Activated CD8-positive, alpha-beta memory T cell treated with anti-CD3 and anti-CD28 coated beads, Interleukin-2, amount 50 U/mL, for 1 hour (primary cell): ENCODE data around the gene KCTD8.
"Not testable (repeated sequence)": the region's sequence is repeated elsewhere in the genome, so short reads cannot be mapped to it uniquely, and the experiment has no call there.

ENCODE experiments used
- DNase-seq: peaks from one replicate; pipeline ENCODE4 v3.0.0-alpha.2; 2020; ENCODE audit errors: extremely low read depth

KCTD8 gene

DNA sequence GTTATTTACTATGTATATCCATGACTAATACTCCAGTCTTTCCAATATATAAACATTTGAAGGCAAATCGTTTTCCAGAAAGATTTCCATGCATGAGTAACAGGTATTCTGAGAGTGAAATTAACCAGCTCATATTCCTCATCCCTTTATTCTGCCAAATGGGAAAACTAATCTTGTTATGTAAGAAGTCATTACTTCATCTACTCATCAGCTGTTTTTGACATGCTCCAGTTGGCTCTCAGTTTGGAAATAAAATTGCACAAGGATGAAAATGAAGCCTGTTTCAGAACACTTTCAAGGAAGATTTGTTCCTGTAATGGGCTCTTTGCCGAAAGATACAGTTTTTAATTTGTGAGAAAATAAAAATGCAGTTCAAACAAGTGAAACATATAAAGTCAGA lies 121.9 kb downstream of the KCTD8 start:
- DNase-seq = no peak

DNA sequence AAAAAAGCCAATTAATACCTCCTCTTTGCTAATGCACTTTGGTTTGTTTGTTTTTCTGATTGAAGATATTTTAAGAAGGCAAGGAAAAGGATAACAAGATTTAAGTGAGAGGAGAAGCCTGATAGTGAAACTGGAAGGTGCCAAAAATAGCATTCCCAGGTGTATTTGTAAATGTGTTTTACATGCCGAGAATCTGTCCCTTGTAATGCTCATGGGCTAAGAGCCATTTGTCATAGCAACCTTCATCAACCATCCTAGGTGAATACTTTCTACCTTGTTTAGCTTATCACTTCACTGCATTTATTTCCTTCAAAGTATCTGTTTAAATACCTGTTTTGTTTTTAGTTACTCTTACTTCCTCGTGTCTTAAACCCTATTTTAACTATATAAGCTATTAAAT lies 127.8 kb downstream of the KCTD8 start:
- no peak for DNase-seq

DNA sequence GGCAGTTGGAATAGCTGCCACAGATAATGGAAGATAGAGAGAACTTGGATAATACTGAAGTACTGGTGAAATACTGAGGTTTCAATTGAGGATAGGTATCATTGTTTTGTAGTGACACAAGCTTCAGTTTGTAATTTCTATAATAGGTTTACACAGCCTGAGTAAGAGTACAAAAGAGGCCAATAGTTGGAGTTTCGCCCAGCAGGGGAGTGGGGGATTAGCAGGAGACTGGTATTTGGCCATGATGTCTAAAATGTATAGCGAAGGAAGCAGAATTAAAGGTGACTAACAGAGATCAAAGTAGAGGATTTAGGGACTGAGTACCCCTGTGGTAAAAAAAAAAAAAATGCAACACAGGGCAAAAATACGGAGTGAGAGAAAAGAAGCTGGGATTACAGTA lies 129.5 kb downstream of the KCTD8 start:
- DNase-seq = no peak

DNA sequence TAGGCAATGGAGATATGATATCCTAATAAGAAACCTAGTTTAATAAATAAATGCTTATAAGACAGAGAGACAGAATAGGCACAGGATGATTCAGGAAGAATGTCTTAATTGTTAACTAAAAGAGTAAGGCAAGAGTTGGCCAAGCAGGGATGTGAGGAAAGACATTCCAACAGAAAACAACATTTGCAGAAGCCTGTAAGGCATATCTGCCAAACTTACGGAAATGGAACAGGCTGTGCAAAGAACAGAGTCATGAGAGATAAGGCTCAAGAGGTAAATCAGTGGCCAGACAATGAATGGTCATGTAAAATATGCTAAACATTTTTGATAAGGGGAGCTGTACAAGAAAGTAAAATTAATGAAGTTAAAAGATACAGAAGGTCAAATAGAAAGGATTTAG lies 134.9 kb downstream of the KCTD8 start:
- no peak for DNase-seq

DNA sequence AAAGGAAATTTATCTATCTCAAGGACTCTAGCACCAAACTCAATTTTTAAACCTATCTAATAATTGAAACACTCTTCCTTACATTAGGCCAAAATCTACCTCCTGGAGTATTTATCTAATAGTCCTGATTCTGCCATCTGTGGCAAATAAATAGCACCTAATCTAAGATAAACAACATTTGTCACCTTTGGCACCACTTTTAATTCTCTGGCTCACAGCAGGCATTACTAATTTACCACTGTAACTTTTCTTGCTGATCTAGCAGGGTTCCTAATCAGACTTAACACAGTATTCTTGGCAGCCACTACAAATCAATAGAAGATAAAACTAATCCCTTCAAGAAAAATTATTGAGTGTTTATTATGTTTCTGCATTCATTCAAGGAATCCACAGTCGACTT lies 161.1 kb downstream of the KCTD8 start:
- no peak for DNase-seq

DNA sequence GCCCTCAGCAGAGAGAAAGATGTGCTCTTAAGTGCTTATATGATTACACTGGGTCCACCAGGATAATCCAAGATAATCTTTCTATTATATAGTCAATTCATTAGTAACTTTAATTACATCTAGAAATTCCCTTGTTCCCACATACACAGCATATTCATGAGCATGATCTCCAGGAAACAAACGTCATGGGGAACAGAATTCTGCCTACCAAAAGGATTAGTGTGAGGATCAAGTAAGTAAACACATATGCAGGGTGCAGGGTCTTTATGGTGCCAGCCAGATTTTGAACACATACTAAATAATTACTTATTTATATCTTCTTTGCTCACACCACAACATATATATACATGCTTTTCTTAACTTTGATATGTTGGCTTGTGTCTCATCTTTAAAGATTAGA lies 169.1 kb downstream of the KCTD8 start:
- no peak for DNase-seq

DNA sequence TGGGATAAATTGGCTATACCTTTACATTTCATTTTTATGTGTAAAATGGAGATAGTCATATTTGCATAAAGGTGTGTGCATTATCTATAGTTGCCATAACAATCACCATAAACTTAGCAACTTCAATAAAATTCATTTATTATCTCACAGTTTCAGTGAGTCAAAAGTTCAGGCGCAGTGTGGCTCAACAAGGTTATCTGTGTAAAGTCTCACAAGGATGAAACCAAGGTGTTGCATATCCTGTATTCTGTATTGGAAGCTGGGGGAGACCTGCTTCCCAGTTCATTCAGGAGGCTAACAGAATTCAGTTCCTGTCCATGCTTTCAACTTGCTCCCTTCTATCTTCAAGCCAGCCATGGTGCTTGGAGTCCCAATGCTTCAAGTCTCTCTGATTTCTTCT lies 169.5 kb downstream of the KCTD8 start:
- no peak for DNase-seq

DNA sequence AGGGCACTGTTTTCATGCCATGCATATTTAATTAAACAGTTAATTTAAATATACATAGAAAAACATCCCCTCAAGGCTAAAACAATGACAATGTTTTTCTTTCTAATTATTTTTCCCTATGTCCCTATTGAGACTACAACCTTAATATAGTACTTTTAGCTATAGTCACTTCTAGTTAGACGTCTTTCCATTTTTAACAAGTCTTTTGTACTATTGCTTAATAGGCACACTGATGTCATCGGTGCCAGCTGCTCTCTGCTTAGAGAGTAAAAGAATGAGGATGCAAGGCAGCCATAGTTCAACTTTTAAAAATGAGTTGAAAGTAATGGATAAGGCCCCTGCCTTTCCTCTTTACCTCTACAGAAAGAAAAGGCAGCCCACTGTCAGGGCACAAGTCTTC lies 191.1 kb downstream of the KCTD8 start:
- DNase-seq = no peak

DNA sequence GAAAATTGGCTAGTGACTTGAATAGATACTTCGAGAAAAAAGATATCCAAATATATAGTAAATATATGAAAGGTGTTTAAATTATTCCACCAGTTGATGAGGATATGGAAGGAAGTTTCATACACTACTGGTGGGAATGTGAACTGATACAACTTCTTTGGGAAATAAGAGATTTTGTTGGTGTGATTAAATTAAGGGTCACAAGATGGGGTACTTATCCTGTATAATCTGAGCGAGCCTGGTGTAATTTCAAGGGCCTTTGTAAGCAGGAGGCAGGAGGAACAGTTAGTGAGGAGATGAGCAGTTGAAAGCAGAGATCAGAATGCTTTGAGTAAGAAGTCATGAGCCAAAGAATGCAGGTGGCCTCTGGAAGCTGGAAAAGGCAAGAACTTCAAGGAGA lies 192.2 kb downstream of the KCTD8 start:
- DNase-seq = no peak

DNA sequence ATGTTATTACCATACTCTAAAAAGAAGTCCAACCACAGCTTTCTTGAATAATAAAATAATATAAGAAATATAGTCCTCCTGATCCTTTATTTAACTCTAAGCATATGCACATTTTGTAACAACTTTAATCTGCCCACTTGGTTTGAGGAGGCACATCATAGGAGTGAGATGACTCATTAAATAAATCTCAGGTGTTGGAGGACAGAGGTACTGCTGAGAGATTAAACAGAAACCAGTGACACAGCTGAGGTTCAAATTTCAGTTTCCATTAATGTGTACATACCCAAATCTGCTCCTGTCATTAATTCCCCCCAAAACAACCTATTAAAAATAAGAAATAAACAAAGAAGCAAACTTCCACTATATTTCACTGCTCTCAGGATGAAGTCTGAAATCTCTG lies 211.0 kb downstream of the KCTD8 start:
- DNase-seq = no peak

DNA sequence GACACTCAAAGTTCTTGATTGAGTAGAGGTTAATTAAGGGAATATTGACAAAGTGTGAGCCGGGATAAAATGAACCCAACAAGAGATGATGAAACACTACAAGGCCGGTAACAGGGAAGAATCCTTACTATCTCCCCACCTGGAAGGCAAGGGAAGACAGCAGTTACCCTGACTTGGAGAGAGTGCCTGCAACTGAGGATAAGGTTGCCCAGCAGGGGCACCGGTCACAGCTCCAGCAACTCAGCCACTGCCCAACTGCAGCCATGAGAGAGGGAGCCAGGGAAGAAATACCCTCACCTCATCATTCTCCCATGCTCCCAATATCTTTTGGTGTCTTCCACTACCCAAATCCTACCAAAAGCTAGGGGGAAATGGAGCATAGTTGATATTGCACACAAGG lies 212.7 kb downstream of the KCTD8 start:
- DNase-seq = no peak

DNA sequence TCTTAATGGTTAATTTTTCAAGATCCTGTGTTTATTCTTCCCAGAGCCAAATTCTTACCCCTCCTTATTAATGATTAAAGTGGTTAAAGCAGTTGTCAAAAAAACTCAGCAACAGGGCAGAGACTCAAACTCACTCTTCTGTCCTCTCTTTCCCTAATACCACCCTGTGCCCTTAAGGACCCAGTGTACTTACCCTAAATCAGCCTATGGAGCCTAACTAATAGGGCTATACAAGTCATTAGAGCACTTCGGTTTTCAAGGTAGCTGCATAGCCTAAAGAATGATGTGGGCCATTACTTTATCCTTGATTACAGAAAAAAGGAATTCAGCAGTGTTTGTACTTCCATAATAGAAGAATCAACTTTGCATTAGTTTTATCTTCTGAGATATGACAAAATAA lies 216.3 kb downstream of the KCTD8 start:
- DNase-seq = no peak

DNA sequence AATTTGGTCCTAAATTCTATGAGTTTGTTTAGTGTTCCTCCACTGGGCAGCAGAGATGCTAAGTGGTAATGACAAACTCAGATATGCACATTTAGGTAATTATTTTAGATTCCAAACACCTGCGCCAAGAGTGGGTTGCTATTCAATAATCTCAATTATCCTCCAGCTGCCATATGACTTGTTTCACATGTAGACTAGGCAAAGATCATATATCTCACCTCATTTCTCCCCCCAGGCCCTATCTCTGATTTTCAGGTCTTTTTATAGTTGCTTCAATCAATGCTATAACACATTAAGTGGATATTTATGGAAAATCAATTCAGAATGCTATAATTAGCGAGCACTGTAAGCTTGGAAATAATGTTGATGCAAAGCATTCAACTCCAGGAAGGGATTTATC lies 217.6 kb downstream of the KCTD8 start:
- DNase-seq = no peak

DNA sequence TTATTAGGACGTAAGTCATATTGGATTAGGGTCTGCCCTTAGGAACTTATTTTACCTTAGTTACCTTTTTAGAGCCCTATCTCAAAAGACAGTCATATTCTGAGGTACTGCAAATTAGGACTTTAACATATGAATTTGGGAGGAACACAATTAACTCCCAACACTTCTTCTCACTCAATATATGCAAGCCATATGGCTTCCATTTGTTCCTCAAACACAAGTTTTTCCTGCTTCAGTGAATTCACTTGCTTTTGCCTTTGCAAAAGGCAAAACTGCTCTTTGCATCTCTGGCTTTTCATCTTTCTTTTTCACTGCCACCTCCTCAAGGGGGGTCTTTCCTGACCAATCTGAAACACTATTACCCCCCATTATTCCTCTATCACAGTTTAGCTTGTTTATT lies 220.3 kb downstream of the KCTD8 start:
- DNase-seq = no peak

DNA sequence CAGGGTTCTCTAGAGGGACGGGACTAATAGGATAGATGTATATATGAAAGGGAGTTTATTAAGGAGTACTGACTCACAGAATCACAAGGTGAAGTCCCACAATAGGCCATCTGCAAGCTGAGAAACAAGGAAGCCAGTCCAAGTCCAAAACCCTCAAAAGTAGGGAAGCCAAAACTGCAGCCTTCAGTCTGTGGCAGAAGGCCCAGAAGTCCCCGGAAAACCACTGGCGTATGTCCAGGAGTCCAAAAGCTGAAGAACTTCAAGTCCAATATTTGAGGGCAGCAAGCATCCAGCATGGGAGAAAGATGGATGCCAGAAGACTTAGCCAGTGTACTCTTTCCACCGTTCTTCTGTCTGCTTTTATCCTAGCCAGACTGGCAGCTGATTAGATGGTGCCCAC lies 227.2 kb downstream of the KCTD8 start:
- no peak for DNase-seq

DNA sequence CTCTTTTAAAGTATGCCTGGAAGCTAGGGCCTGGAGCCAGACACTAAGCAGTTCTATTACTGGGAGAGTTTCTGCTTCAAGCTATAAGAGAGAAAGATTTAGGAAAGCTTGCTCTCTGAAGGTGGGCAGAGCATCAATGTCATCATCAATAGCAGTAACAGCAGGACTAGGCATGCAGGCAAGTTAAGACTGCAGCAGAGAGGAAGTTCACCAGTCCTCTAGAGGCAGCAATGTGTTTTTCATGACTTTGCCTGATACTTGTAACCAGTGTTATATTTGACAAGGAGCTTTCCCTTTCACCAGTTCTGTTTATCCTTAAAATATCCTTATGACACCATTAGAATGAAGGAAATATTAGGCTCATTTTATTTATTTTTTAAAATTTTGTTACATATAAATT lies 237.9 kb downstream of the KCTD8 start:
- no peak for DNase-seq

DNA sequence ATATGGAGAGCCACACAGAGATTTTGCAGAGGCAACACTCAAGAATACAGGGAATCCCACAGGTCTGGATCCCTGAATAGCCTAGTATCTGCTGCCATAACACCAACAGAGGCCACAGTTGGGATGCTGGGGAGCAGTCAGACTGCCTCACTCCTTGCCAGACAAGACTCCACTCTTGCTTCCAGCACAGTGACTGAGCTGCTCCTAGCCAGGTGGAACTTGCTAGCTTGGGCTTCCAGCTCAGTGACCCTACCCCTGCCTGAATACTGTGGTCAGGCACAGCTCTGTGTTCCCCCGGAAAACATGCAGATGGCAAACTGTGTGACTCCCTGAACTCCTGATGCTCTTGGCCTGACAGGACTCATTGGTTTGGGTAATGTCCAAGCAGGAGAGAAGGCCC lies 251.8 kb downstream of the KCTD8 start:
- DNase-seq = no peak

DNA sequence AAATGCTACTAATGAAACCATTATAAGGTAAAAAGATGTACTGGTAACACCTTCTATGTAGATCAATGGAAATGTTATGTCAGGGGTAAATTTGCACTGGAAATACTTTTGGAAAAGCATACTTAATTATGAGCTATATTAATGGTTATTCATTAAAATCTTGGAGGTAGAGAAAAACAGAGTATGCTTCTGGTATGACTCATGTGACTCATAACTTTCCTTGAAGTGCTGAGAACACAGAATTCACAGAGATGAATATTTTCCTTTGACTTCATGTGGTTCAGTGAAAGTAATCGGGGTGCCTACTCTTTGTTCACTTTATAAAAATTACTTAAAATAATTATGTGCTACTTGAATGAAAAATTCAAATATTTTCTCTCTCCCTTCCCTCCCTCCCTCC lies 254.2 kb downstream of the KCTD8 start:
- no peak for DNase-seq

DNA sequence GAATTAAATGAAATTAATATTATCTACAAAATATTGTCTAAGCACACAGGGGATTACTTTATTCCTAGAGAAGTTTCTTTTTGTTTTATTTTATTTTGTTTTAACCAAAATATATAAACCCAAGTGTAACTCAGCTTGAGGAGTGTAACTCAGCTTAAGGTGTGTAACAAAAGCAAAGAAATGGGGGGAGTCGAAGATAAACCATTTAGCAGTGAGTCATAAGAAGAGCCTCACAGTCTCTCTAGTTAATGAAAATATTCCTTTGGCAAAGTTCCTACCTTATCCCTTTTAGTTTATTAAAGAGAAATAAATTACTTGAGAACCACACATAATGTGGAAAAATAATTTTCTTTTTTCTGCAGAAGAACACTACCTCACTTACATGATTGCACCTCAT lies 261.8 kb downstream of the KCTD8 start:
- no peak for DNase-seq

DNA sequence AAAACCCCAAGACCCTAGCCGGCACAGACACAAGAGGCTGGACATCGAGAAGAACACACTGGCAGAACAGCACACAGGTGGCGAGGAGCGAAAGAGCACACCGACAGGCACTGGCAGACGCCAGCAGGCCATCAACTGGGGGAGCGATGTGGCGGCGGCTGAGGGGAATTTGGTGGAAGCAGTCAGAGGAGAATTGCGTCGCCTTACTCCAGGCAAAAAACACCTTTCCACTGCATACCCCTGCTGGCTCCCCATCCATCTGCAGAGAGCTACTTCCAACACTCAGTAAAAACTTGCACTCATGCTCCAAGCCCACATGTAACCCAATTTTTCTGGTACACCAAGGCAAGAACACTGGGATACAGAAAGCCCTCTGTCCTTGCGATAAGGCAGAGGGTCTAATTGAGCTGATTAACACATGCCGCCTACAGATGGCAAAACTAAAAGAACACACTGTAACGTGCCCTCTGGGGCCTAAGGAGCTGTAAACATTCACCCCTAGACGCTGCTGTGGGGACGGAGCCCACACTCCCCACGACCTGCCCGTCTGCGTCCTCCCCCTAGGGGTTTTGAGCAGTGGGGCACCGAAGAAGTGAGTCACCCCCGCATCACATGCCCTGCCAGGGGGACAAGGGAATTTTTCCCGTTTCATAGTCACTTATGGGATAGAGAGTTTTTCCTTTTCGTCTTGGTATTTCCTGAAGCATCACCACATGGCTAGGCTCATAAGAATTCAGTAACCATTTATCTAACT lies 262.3 kb downstream of the KCTD8 start:
- no peak for DNase-seq

DNA sequence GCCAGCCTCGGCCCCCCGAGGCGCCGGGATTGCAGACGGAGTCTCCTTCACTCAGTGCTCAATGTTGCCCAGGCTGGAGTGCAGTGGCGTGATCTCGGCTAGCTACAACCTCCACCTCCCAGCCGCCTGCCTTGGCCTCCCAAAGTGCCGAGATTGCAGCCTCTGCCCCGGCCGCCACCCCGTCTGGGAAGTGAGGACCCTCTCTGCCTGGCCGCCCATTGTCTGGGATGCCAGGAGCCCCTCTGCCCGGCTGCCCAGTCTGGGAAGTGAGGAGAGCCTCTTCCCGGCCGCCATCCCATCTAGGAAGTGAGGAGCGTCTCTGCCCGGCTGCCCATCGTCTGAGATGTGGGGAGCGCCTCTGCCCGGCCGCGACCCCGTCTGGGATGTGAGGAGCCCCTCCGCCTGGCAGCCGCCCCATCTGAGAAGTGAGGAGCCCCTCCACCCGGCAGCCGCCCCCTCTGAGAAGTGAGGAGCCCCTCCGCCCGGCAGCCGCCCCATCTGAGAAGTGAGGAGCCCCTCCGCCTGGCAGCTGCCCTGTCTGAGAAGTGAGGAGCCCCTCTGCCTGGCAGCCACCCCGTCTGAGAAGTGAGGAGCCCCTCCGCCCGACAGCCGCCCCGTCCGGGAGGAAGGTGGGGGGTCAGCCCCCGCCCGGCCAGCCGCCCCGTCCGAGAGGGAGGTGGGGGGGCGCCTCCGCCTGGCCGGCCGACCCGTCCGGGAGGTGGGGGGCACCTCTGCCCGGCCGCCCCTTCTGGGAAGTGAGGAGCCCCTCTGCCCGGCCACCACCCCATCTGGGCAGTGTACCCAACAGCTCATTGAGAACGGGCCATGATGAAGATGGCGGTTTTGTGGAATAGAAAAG lies 266.9 kb downstream of the KCTD8 start:
- not testable (repeated sequence) for DNase-seq

DNA sequence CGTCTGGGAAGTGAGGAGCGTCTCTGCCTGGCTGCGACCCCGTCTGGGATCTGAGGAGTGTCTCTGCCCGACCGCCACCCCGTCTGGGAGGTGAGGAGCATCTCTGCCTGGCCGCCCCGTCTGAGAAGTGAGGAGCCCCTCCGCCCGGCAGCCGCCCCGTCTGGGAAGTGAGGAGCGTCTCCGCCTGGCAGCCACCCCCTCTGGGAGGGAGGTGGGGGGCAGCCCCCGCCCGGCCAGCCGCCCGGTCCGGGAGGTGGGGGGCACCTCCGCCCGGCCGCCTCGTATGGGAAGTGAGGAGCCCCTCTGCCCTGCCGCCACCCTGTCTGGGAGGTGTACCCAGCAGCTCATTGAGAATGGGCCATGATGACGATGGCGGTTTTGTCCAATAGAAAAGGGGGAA lies 280.8 kb downstream of the KCTD8 start:
- DNase-seq = not testable (repeated sequence)

DNA sequence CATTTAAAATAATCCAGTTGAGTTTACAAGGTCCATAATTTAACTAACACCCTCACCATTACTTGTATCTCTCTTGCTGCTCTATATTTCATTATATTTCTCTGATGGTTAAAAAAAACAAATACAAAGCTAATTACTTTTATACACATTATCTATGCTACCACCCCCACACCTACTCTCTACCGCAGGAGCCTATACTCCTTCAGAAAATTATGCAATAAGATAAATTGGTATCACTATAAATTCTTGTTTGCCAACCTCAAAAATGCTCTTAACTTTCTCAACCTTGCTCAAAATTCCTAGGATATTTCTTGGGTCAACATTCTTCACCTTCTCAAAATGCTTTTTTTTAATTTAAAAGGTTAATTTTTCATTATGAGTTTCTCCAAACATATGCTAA lies 282.7 kb downstream of the KCTD8 start:
- no peak for DNase-seq
